KBM-7 (cell line): Measurements from ENCODE around the gene SMCO3.

Source experiments
- DNase-seq: peaks from one replicate; pipeline ENCODE4 v3.0.0-alpha.2; 2015
- in situ Hi-C: fragments of 300-500 bp; cut with MboI; formaldehyde crosslinking; loops from 2 replicates; pipeline ENCODE4 v1.14.3; 2020; ENCODE audit warnings: low sequenced_read_pairs, low pct_unique_long_range_greater_than_20kb, mixed read lengths

SMCO3 gene

DNA sequence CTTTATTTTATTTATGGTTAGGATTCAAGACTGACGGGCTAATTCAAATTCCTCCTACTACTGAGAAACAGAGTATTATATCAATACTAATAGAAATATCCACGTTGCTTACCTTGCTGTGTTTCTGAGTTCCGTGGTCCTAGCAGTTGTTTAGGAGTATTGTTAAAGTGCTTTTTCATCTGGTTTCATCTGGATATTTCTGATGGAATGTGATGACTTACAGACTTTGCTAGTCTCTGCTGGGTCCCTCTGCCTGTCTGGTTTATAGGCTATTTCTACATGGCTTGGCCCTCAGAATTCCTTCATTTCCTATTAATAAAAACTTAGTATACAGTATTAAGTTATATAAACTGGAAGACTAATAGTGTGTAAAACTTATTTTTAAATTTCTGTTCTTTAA is at the start of gene SMCO3:
TSS of gene SMCO3 (minus strand) at position 169 of the 400 bp plus-strand sequence. CDS start 7,502 bp downstream, outside the sequence.
- in situ Hi-C loops: no loop called here
- DNase-seq: no peak

DNA sequence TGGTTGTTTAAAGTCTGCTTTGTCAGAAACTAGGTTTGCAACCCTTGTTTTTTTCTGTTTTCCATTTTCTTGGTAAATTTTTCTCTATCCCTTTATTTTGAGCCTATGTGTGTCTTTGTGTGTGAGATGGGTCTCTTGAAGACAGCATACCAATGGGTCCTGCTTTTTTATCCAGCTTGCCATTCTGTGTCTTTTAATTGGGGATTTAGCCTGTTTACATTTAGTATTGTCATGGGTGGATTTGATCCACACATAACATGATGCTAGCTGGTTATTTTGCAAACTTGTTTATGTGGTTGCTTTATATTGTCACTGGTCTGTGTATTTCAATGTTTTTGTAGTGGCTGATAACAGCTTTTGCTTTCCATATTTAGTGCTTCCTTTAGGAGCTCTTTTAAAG is 46.5 kb upstream of the SMCO3 start:
- in situ Hi-C loops: no loop called here

GRCh38 chr12:14858513-14858912 is 44.5 kb upstream of the SMCO3 start:
- DNase-seq: no peak
- in situ Hi-C loops: no loop called here

More for the DNA sequence above, 46.5 kb upstream of the SMCO3 start:
- DNase-seq: no peak

DNA sequence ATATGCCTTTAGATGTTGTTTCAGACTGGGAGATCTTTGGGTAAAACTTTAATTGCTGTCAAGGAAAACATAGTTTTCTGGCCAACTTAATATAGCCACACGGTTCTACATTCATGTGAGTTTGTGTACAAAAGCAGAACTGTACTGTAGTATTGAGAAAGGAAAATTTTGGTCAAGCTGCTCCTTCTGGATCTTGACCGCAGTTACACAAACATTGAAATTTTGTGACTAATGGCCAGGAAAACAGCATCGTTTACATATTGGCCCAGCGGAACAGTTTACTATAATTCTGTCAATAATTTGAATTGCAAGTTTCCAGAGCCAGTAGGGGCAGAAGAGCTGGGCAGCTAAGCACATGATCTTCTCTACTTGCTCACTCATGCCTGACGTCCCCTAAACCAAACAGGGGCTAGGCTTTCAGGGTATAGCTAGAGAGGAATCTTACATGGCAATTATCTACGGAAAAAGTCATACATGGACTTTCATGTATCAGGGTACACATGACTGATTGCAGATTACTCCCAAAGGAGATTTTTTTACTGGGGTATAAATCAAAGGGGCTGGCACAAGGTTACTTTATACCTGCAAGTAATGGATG is 40.7 kb upstream of the SMCO3 start:
- no peak for DNase-seq
- in situ Hi-C loops: no loop called here

DNA sequence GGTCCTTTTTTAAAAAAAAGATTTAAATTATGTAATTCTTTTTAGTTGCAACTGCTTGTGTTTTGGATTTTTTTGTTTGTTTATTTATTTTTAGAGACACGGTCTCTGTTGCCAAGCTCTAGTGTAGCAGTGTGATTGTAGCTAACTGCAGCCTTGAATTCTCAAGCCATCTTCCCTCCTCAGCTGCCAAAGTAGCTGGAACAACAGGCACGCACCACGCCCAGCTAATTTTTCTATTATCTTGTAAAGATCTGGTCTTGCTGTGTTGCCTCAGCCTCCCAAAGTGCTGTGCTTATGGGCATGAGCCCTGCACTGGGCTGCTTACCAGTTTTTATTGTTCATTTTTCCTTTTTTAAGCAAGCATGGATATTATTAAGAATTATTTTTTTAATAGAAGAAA is 40.0 kb upstream of the SMCO3 start:
- no peak for DNase-seq
- in situ Hi-C loops: no loop called here

DNA sequence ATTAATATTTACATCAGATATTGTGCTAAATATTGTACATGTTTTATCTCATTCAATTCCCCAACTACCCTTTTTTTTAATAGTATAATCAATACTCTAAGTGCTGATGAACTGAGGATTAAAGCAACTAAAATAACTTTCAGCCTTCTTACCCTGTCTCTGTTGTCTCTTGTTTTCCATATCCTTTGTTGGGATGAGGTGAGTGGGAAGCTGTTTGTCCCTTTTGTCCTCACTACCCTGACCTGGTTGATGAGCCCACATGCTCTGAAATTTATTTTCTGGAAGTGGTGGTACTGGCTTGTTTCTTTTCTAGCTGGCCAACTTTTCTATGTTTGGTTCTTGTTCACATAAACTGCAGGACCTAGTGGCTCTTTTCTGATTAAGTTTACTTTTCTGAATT is 38.9 kb upstream of the SMCO3 start:
- DNase-seq: no peak
- in situ Hi-C loops: no loop called here

- no peak for DNase-seq
- in situ Hi-C loops: no loop called here
Observed at GRCh38 chr12:14850929-14851663, 37.1 kb upstream of the SMCO3 start.

DNA sequence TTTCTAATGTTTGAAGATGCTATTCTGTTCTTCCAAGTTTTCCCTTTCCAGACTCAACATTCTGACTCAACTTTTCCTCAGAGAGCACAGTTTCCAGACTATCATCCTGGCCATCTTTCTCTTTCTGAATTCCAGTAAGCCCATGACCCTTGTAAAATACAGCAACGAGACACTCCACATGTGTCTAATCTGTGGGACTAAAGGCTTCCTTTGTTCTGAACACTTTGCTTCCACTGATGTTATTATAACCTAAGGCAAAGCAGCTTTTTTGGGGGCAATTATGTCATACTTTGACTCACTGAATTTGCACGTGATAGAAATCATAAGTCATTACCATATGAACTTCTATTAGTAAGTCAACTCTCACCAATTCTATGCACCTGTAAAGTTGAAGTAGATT is 35.7 kb upstream of the SMCO3 start:
- no peak for DNase-seq
- in situ Hi-C loops: no loop called here

- no peak for DNase-seq
- in situ Hi-C loops: no loop called here
Observed at GRCh38 chr12:14846876-14847580, 33.0 kb upstream of the SMCO3 start.

DNA sequence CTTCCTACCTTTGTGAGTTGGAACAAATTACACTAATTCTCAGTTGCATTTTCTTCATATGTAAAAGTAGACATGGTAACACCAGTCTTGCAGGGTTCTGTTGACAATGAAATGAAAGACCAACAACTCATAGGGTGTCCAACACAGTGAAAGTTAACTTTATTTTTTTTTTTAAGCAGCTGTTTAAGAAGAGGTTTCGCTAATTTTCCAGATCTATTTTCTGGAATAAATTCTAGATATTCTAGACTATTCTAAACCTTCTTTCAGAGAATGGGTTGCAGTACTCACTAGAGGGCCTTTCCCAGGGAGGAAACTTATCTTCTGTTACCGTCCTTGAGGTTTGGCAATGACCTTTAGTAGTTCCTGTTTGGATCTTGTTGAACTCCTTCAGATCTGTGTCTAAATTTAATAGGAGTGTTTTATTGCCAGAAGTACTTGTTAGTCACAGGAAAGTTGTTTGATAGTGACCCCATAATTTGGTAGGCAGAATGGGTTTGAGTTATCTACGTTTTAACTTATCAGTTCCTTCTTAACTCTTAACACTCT is 32.1 kb upstream of the SMCO3 start:
- in situ Hi-C loops: no loop called here
- DNase-seq: peak; percentile 48

DNA sequence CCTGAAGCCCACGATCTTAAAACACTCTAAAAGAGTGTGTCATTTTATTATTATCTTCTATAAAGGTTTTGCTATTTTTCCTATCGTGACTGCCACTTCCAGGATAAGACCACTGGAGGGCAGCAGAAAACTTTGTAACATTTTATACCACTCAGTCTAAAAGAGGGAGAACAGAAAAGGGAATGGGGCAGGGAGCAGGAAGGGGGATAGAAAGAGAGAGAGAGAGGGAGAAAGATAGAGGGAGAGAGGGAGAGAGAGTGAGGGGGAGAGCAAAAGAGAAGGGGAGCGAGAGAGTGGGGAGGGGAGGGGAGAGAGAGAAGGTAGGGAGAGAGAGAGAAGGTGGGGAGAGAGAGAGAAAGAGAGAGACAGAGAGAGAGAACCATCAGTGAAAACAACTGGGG is 31.4 kb upstream of the SMCO3 start:
- in situ Hi-C loops: no loop called here
- DNase-seq: peak; percentile 78

GRCh38 chr12:14844401-14844800 is 30.4 kb upstream of the SMCO3 start:
- in situ Hi-C loops: no loop called here
- DNase-seq: no peak

GRCh38 chr12:14843425-14843887 is 29.5 kb upstream of the SMCO3 start, which contains the start of gene ART4:
Gene ART4, minus strand, starts transcription at chr12:14843526. Its CDS starts 413 bp downstream, at chr12:14843113.
- in situ Hi-C loops: no loop called here
- no peak for DNase-seq

GRCh38 chr12:14842315-14842714 is 28.3 kb upstream of the SMCO3 start:
- in situ Hi-C loops: no loop called here
- no peak for DNase-seq

- in situ Hi-C loops: no loop called here
- no peak for DNase-seq
Observed at GRCh38 chr12:14841761-14842160, 27.8 kb upstream of the SMCO3 start.

DNA sequence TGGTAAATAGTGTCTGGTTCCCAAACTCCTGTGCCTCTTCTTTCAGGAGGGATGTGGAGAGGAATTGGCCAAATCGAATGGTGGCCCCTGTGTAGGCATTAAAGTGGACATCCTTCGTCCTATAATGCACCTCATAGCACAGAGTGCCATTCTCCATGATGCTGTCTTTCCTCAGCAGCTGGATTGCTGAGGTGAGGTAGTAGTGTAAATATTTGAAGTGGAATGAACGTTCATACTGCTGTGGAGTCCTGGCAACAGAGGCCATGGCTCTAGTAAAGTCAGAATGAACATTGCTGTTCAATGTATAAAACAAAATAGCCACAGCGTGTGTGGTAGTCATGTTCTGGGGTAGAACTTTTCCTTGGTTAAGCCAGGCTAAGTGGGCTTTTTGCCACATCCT is 26.6 kb upstream of the SMCO3 start:
- no peak for DNase-seq
- in situ Hi-C loops: no loop called here

- no peak for DNase-seq
- in situ Hi-C loops: no loop called here
Observed at GRCh38 chr12:14839262-14839661, 25.3 kb upstream of the SMCO3 start.

GRCh38 chr12:14836336-14837210 is 22.6 kb upstream of the SMCO3 start:
- in situ Hi-C loops: no loop called here
- DNase-seq: no peak

- in situ Hi-C loops: no loop called here
- no peak for DNase-seq
Observed at GRCh38 chr12:14834509-14834908, 20.5 kb upstream of the SMCO3 start.
